ENCODE results near the gene CFAP97D2. TPM values are rescaled to one million over a fixed set of nuclear protein-coding genes. Genes with fewer than 3 reads are reported as not detected.

CFAP97D2 gene
- total RNA-seq, 1 donor from 2014 or later, result not detected

Small RNAs within 50 kb of the gene (small RNA-seq; reads per million reads assigned to genes)
- 0.06 reads per million for gene MIR548AR (ENCODE audit: low replicate concordance)

Other genes with a start within 250 kb of the CFAP97D2 start
- not detected for gene C13orf46, start 205.2 kb upstream of the CFAP97D2 start, total RNA-seq
- gene RASA3, start 46.6 kb upstream of the CFAP97D2 start, total RNA-seq, result 23.7 TPM
- 71.5 TPM for gene CDC16, start 55.6 kb downstream of the CFAP97D2 start, total RNA-seq
- 48.3 TPM for gene UPF3A, start 102.3 kb downstream of the CFAP97D2 start, total RNA-seq
- 6.9 TPM for gene CHAMP1, start 135.2 kb downstream of the CFAP97D2 start, total RNA-seq

Data from tongue (tissue), 2 donors.